Right cardiac atrium (tissue), 5 donors: Measurements from ENCODE around the gene OVCH1. TPM values are rescaled to one million over a fixed set of nuclear protein-coding genes. Genes with fewer than 3 reads are reported as not detected.

Source experiments
- ATAC-seq, 2 donors: fragments of 200-7000 bp; cut with Tn5 transposase; one replicate each; pipeline versions ENCODE4 v1.8.0 to v1.9.1; 2020; ENCODE audit warnings: moderate library complexity in 2 of 2, mild to moderate bottlenecking in 1 of 2
- DNase-seq, 3 donors: peaks; one replicate each; pipeline ENCODE4 v3.0.0-alpha.2; 2020
- H3K27ac ChIP-seq: one replicate; pipeline ENCODE4 v1.5.1; 2013; ENCODE audit warnings: mild to moderate bottlenecking, low read length, control low read depth, moderate library complexity
- H3K27me3 ChIP-seq: one replicate; pipeline ENCODE4 v1.6.1; 2013; ENCODE audit not compliant: control insufficient read depth, insufficient read depth
- H3K4me1 ChIP-seq: one replicate; pipeline ENCODE4 v1.6.1; 2013; ENCODE audit warnings: low read length; ENCODE audit not compliant: control insufficient read depth, insufficient read depth
- H3K4me3 ChIP-seq: one replicate; pipeline ENCODE4 v1.5.1; 2013; ENCODE audit warnings: low read length, control low read depth
- H3K9me3 ChIP-seq: one replicate; pipeline ENCODE4 v1.6.1; 2013; ENCODE audit warnings: low read length; ENCODE audit not compliant: control insufficient read depth
- WGBS: extraction: QIAGEN DNeasy Blood & Tissue Kit; methylation state at CpG from one replicate; pipeline ENCODE4 v1.1.7; 2013; 5-methylcytosine and 5-hydroxymethylcytosine counted together
- intact Hi-C, 4 donors: fragments of 100-400 bp; cut with DNase I; formaldehyde crosslinking; loops; one replicate each; pipeline versions ENCODE4 v1.11.0 to v1.14.0; 2022 to 2023
- polyA plus RNA-seq: library from polyadenylated mRNA; stranded (reverse); fragments of 200-250 nt; gene quantifications from one replicate; pipeline ENCODE4 v1.2.3, GENCODE V29; 2013
- total RNA-seq, 4 donors: library from RNA; stranded (reverse); fragmentation: NEBNext Ultra II Directional; extraction: Animal tissue kit (Norgen Biotek cat#: 25700); gene quantifications; one replicate each; pipeline ENCODE4 v1.2.1, GENCODE V29; 2021
- donor health status: healthy with polysubstance abuse.
- donor health status: DM: no; HTN: yes; CAD: no.
- donor health status: DM: no; HTN: no; CAD: no.
- donor health status: DM: no; HTN: yes; CAD: no; lungs with severe emphysema.
- donor health status: DM: yes; HTN: yes; CAD: no.

OVCH1 gene
- total and polyA plus RNA-seq, 5 donors = 0.07 to 0.20 (median 0.11) TPM

DNA sequence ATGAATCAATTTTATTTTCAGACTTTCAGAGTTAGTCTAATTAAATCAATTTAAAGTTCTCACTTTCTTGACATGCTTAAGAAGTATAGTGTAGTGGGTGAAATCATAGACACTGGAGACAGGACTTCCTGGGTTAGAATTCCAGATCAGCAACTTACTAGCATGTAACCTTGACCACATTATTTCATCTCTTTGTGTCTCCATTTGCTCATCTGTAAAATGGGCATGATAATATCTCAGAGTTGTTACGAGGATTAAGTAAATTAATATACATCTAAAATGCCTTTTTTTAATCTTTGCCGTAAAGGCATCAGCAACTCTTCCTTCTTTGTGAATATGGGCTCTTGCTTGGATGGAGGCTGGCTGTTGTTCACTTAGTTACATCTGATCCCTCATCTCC is 115.2 kb downstream of the OVCH1 start:
- Histone ChIP-seq H3K9me3 (no peaks in the 10 kb centered on the region), H3K4me3 (no peak overlapping the region), H3K27me3 (no peaks in the 10 kb centered on the region), H3K27ac (no peak overlapping the region), H3K4me1 (no peaks in the 10 kb centered on the region)
- intact Hi-C loops = no loop called here
- WGBS = 96% methylated on average over 2 of the region's 2 CpGs
- ATAC-seq = no peak
- DNase-seq = no peak

DNA sequence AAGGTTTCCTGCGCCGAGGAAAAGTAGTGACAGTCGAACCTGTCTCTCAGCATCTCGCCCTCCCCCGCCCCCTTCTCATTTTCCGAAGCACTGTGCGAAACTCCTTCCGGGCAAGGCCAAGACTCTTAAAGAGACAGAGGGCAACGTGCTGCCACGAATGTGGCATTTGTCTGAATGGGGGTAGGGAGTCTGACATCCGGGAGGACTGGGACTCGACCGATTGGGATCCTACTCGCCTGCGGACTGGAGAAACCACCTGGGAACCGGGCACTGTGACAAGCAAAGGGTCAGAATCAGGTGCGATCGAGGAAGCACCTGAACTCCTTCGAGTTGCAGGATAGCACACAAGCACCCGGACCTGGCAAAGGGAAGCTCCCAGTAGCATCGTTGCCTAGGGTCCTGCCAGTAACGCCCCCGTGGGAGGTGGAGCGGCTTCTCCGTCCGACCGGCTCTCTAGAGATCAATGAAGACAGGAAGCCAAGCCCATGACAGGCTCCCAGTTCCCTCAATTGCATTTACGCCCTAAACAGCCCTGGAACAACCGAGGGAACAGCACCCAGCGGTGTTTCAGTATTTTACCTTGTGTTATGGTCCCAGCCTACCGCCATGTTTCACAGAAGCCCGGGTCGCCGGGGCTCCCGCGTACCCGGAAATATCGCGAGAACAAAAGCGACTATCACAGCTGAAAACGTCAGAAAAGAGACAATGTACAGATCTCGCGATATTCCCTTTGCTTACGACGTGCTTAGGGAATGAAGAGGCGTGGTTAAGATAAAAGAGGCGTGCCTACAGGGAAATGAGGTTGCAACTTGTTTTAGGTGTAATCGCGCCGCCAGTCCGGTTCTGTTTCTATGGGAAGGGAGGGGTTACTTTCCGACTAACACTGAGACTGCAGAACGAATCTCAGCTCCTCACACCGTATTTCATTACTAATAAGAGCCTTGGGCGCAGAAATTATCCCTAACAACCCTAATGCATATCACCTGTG is 116.7 kb downstream of the OVCH1 start, which contains the start of gene ERGIC2:
TSS of gene ERGIC2 (minus strand) at position 637 of the 988 bp plus-strand sequence. CDS start 9,539 bp downstream, outside the sequence.
- no peaks in the 10 kb centered on the region for H3K4me1 ChIP-seq
- peak within 1 kb of the TSS; percentile 65 for H3K27ac ChIP-seq
- peak within 1 kb of the TSS; percentile 85 for H3K4me3 ChIP-seq
- intact Hi-C loops = no loop called here
- WGBS = under 1% methylated on average over 55 of the region's 55 CpGs
- ATAC-seq (peak; percentile 98 to 99), DNase-seq (peak; percentile 90 to 96 (median 94))
- no peaks in the 10 kb centered on the region for H3K27me3 ChIP-seq
- H3K9me3 ChIP-seq = no peaks in the 10 kb centered on the region

Other genes with a start within 250 kb of the OVCH1 start
- 100 to 1,000 TPM in 2 of 4 donors, 10 to 100 TPM in 2; 83.1 to 111 (median 102) TPM for gene ERGIC2, start 116.5 kb downstream of the OVCH1 start, total RNA-seq
- 78.2 TPM for gene ERGIC2, start 116.5 kb downstream of the OVCH1 start, polyA plus RNA-seq